HepG2 (cell line): ENCODE results near the gene BAZ1B. TPM values are rescaled to one million over a fixed set of nuclear protein-coding genes. Genes with fewer than 3 reads are reported as not detected.

Source experiments
- ATAC-seq: fragments of 200-7000 bp; cut with Tn5 transposase; 3 replicates; pipeline ENCODE4 v1.9.1; 2020; ENCODE audit warnings: mild to moderate bottlenecking, moderate library complexity
- BruUV-seq: library from RNA; stranded (reverse); fragments of 400-500 nt; replicated peaks from 2 replicates; lab custom pipeline; 2021; lab: Mats Ljungman, UMichigan
- CTCF ChIA-PET: fragments of 300-600 bp; formaldehyde crosslinking; extraction: SDS; loops from one replicate; lab custom pipeline; 2021; ENCODE audit warnings: low total read pairs, inconsistent platforms, low intra/inter-chr PET ratio; lab: Yijun Ruan, JAX
- POLR2A ChIA-PET: fragments of 350-600 bp; sonication (Branson Sonifier 250); formaldehyde crosslinking; loops from one replicate; lab custom pipeline; 2020; ENCODE audit warnings: antibody characterized with exemption, inconsistent platforms; lab: Yijun Ruan, JAX
- DNase-seq: peaks from one replicate; pipeline ENCODE4 v3.0.0-alpha.2; 2015; ENCODE audit warnings: low spot score
- FAIRE-seq: peaks from 3 replicates; lab custom pipeline; 2011; peaks lifted over from hg19 to GRCh38; lab: Jason Lieb, UNC
- H2AFZ ChIP-seq: one replicate; pipeline ENCODE4 v1.6.1; 2011; ENCODE audit warnings: low read length, inconsistent platforms
- H3K27ac ChIP-seq: fragments of 300-600 bp; 3 replicates; pipeline ENCODE4 v1.8.0; 2011; ENCODE audit warnings: mixed run types, mild to moderate bottlenecking, mixed read lengths, low read length, inconsistent platforms; ENCODE audit not compliant: insufficient read depth; ENCODE audit errors: extremely low read length
- H3K27me3 ChIP-seq, 2 experiments: fragments of 200-600 bp in 1 of 2; 2 replicates in 1 of 2; 3 replicates in 1 of 2; pipeline versions ENCODE4 v1.6.0 to v1.8.0; 2011; ENCODE audit warnings: low read length in 2 of 2, mild to moderate bottlenecking in 2 of 2, moderate library complexity in 2 of 2, inconsistent platforms in 1 of 2; ENCODE audit not compliant: insufficient read depth in 2 of 2, control insufficient read depth in 1 of 2
- H3K36me3 ChIP-seq, 2 experiments: fragments of 200-600 bp in 1 of 2; replicated peaks in 1 of 2; 2 replicates in 1 of 2; 3 replicates in 1 of 2; pipeline versions ENCODE4 v1.5.1 to v1.8.0; 2011; ENCODE audit warnings: low read length in 2 of 2, inconsistent platforms in 1 of 2; ENCODE audit not compliant: insufficient read depth in 2 of 2, control insufficient read depth in 1 of 2
- H3K4me1 ChIP-seq: 2 replicates; pipeline ENCODE4 v1.5.1; 2012; ENCODE audit warnings: low read length, inconsistent platforms; ENCODE audit not compliant: insufficient read depth
- H3K4me2 ChIP-seq: 2 replicates; pipeline ENCODE4 v1.6.0; 2011; ENCODE audit warnings: low read depth, low read length, inconsistent platforms
- H3K4me3 ChIP-seq, 3 experiments: fragments of 200-600 bp in 1 of 3; sonication (generic), shearing (Covaris generic) in 1 of 3; replicated peaks in 1 of 3; 2 replicates each; pipeline ENCODE4 v1.5.1; 2011 to 2016; ENCODE audit warnings: low read length in 3 of 3, inconsistent platforms in 2 of 3, low read depth in 2 of 3, mild to moderate bottlenecking in 2 of 3, control low read depth in 1 of 3, mixed read lengths in 1 of 3; ENCODE audit not compliant: insufficient read depth in 1 of 3
- H3K79me2 ChIP-seq: one replicate; pipeline ENCODE4 v1.6.1; 2011; ENCODE audit warnings: low read length, inconsistent platforms; ENCODE audit not compliant: insufficient read depth
- H3K9ac ChIP-seq: 2 replicates; pipeline ENCODE4 v1.6.0; 2011; ENCODE audit warnings: mild to moderate bottlenecking, low read depth, low read length, inconsistent platforms; ENCODE audit not compliant: insufficient read depth
- H3K9me3 ChIP-seq: 2 replicates; pipeline ENCODE4 v1.5.1; 2012; ENCODE audit warnings: mild to moderate bottlenecking, low read length
- H4K20me1 ChIP-seq: 2 replicates; pipeline ENCODE4 v1.6.0; 2011; ENCODE audit warnings: inconsistent platforms, mild to moderate bottlenecking, low read length, moderate library complexity; ENCODE audit not compliant: insufficient read depth
- CHD4 ChIP-seq: fragments of 200-600 bp; sonication (generic); IDR thresholded peaks from 2 replicates; pipeline ENCODE4 v1.7.0; 2017; ENCODE audit warnings: mild to moderate bottlenecking, low read length, borderline replicate concordance
- CREM ChIP-seq, 2 experiments: sonication (generic) in 1 of 2; formaldehyde crosslinking in 1 of 2; IDR thresholded peaks; 2 replicates each; pipeline versions ENCODE4 v1.4.0 to v1.6.1; 2016 to 2020; ENCODE audit warnings: antibody characterized with exemption in 1 of 2, mild to moderate bottlenecking in 1 of 2, missing genetic modification reagents in 1 of 2
- JUN ChIP-seq: sonication (generic); formaldehyde crosslinking; IDR thresholded peaks from 2 replicates; pipeline ENCODE4 v1.4.0; 2020; ENCODE audit warnings: mild to moderate bottlenecking, missing genetic modification reagents
- KAT7 ChIP-seq: IDR thresholded peaks from 2 replicates; pipeline ENCODE4 v1.6.1; 2018; ENCODE audit warnings: borderline replicate concordance, missing compliant biosample characterization
- MED8 ChIP-seq: sonication (generic); formaldehyde crosslinking; IDR thresholded peaks from 2 replicates; pipeline ENCODE4 v1.8.1; 2023; ENCODE audit warnings: mild to moderate bottlenecking, missing genetic modification reagents; ENCODE audit not compliant: insufficient replicate concordance
- MIER2 ChIP-seq: IDR thresholded peaks from 2 replicates; pipeline ENCODE4 v1.6.1; 2016; ENCODE audit warnings: missing biosample characterization, missing genetic modification reagents
- RFX5 ChIP-seq: IDR thresholded peaks from 2 replicates; pipeline ENCODE4 v1.6.1; 2011; ENCODE audit warnings: low read depth, low read length, improper control_type of control experiment
- TFAP4 ChIP-seq: sonication (generic); IDR thresholded peaks from 2 replicates; pipeline ENCODE4 v1.6.1; 2016; ENCODE audit warnings: low read depth, borderline replicate concordance
- ZFX ChIP-seq: sonication (generic); formaldehyde crosslinking; IDR thresholded peaks from 2 replicates; pipeline ENCODE4 v1.4.0; 2020; ENCODE audit warnings: mild to moderate bottlenecking, low read depth, missing genetic modification reagents, moderate library complexity
- ZNF225 ChIP-seq: sonication (generic); formaldehyde crosslinking; IDR thresholded peaks from 2 replicates; pipeline ENCODE4 v1.4.0; 2020; ENCODE audit warnings: mild to moderate bottlenecking, missing genetic modification reagents
- ZNF343 ChIP-seq: sonication (generic); formaldehyde crosslinking; IDR thresholded peaks from 2 replicates; pipeline ENCODE4 v1.4.0; 2020; ENCODE audit warnings: mild to moderate bottlenecking, missing genetic modification reagents
- ZNF577 ChIP-seq: sonication (generic); formaldehyde crosslinking; IDR thresholded peaks from 2 replicates; pipeline ENCODE4 v1.4.0; 2020; ENCODE audit warnings: mild to moderate bottlenecking, low read depth, missing genetic modification reagents, borderline replicate concordance
- ZNF800 ChIP-seq: sonication (generic); formaldehyde crosslinking; IDR thresholded peaks from 2 replicates; pipeline ENCODE4 v1.4.0; 2020; ENCODE audit warnings: missing genetic modification reagents
- WGBS: methylation state at CpG from one replicate; pipeline ENCODE4 v1.1.6; 2017; ENCODE audit warnings: low lambda C conversion rate; 5-methylcytosine and 5-hydroxymethylcytosine counted together
- in situ Hi-C: cut with HindIII; loops from 2 replicates; pipeline ENCODE4 v1.10.0; 2017; ENCODE audit warnings: low pct_unique_long_range_greater_than_20kb; ENCODE audit not compliant: extremely low pct_ligation_motif_present
- intact Hi-C: fragments of 100-400 bp; cut with micrococcal nuclease; formaldehyde crosslinking; loops from one replicate; pipeline ENCODE4 v1.10.0; 2022; ENCODE audit not compliant: unreplicated experiment
- polyA plus RNA-seq, 8 experiments: library from polyadenylated mRNA; depleted of rRNA in 3 of 8; stranded (reverse) in 7 of 8; unstranded in 1 of 8; fragments of >200 nt; fragmentation: Illumina TruSeq in 4 of 8; extraction: Trizol in 4 of 8; gene quantifications; 2 replicates each; pipeline versions ENCODE4 v1.2.1 to v1.2.3, GENCODE V29; 2011 to 2016; ENCODE audit warnings: low read depth in 4 of 8, missing spikeins in 1 of 8, mixed read lengths in 1 of 8; ENCODE audit not compliant: insufficient read depth in 1 of 8
- total RNA-seq, 5 experiments: library from RNA; depleted of rRNA; stranded (reverse); fragments of >200 nt; fragmentation: Illumina TruSeq; extraction: Trizol; gene quantifications; 2 replicates each; pipeline ENCODE4 v1.2.3, GENCODE V29; 2016; ENCODE audit warnings: low read depth in 1 of 5

BAZ1B gene
- total and polyA plus RNA-seq, 2 of the 13 experiments (the other 11 are each of a cell fraction or from before 2014, with no cell fraction given) = 18.6 to 69.4 TPM

- Histone ChIP-seq H3K27me3 (peaks cover 0 to 4% of the 10 kb centered on the region in 2 experiments; a peak in 1 of 5 replicates), H4K20me1 (no peaks in the 10 kb centered on the region), H3K4me3 (no peak overlapping the region), H3K9ac (no peak overlapping the region)
- no TSS peak for BruUV-seq
- POLR2A ChIA-PET = no interaction called here
- TF ChIP-seq ZNF343 (no peak), CREM (IDR thresholded peaks at IDR 0.05) (no peak), CREM (CRISPR knock-in tag; IDR thresholded peaks at IDR 0.05) (no peak), ZNF225 (CRISPR knock-in tag) (no peak)
- TF ChIP-seq, all 625 proteins: peak for 0
- Histone ChIP-seq H3K27ac (no peak overlapping the region), H3K4me1 (peaks cover 19% of the 10 kb centered on the region), H3K4me2 (no peak overlapping the region), H3K36me3 (peaks cover 7 to 22% of the 10 kb centered on the region in 2 experiments), H3K79me2 (no peaks in the 10 kb centered on the region), H3K9me3 (no peaks in the 10 kb centered on the region), H2AFZ (no peak overlapping the region)
- in situ Hi-C loops (loop anchor here (5.0 kb wide), 1 partner anchor 96 kb away; no protein-coding TSS in a partner anchor), intact Hi-C loops (loop anchor here (5.0 kb wide), 1 partner anchor 116 kb away; no protein-coding TSS in a partner anchor)
- 74% methylated on average over 12 of the region's 16 CpGs for WGBS
- CTCF ChIA-PET = no interaction called here
- no peak for FAIRE-seq
- DNase-seq = no peak
- ATAC-seq = peak; percentile 4; the same call in 2 of the 3 replicates
These were observed 84.3 kb downstream of the BAZ1B start for GRCh38 chr7:73437621-73438416.

- TF ChIP-seq KAT7 (CRISPR knock-in tag) = no peak
- no peak for TF ChIP-seq CHD4
- TF ChIP-seq RFX5 = no peak
- TF ChIP-seq TFAP4 = no peak
- no peak for TF ChIP-seq ZNF800
- TF ChIP-seq MED8 (CRISPR knock-in tag) = no peak
- TF ChIP-seq ZNF577 (CRISPR knock-in tag) = no peak
- no peak for TF ChIP-seq ZFX (CRISPR knock-in tag)
- TF ChIP-seq JUN (CRISPR knock-in tag) = no peak
- TF ChIP-seq MIER2 (CRISPR knock-in tag) = no peak
- in situ Hi-C loops (loop anchor here (5.0 kb wide), 1 partner anchor 95 kb away; no protein-coding TSS in a partner anchor), intact Hi-C loops (loop anchor here (5.0 kb wide), 1 partner anchor 115 kb away; no protein-coding TSS in a partner anchor)
- no peak for DNase-seq
- H3K4me1 ChIP-seq = peaks cover 23% of the 10 kb centered on the region
- no peak overlapping the region for H3K4me2 ChIP-seq
- CTCF ChIA-PET = no interaction called here
- H4K20me1 ChIP-seq = no peaks in the 10 kb centered on the region
- no peak; the same call in 2 of the 3 replicates for ATAC-seq
- no peak for FAIRE-seq
- H3K27ac ChIP-seq = no peak overlapping the region
- POLR2A ChIA-PET = interaction anchor here (1.0 kb wide), 1 partner anchor 95 kb away, joined by 3 read pairs; no protein-coding TSS in a partner anchor
- BruUV-seq = no TSS peak
- H2AFZ ChIP-seq = no peak overlapping the region
- peaks cover 0 to 4% of the 10 kb centered on the region in 2 experiments; a peak in 1 of 5 replicates for H3K27me3 ChIP-seq
- 69% methylated on average over 8 of the region's 10 CpGs for WGBS
- H3K9ac ChIP-seq = no peak overlapping the region
- H3K36me3 ChIP-seq = peaks cover 4 to 15% of the 10 kb centered on the region in 2 experiments
- H3K9me3 ChIP-seq = no peaks in the 10 kb centered on the region
- H3K79me2 ChIP-seq = no peaks in the 10 kb centered on the region
- no peak overlapping the region for H3K4me3 ChIP-seq
These were observed 85.0 kb downstream of the BAZ1B start for GRCh38 chr7:73437091-73437490.
